ENCODE results near the gene ASB1. TPM values are rescaled to one million over a fixed set of nuclear protein-coding genes. Genes with fewer than 3 reads are reported as not detected.
A peak's percentile ranks its signal among the peaks of the same experiment; 100 is the strongest.

ASB1 gene
- total and polyA plus RNA-seq, 9 of the 15 experiments (the other 6 are each of a cell fraction or from before 2014, with no cell fraction given), result 6.3 to 37.7 (median 23.9) TPM

DNA sequence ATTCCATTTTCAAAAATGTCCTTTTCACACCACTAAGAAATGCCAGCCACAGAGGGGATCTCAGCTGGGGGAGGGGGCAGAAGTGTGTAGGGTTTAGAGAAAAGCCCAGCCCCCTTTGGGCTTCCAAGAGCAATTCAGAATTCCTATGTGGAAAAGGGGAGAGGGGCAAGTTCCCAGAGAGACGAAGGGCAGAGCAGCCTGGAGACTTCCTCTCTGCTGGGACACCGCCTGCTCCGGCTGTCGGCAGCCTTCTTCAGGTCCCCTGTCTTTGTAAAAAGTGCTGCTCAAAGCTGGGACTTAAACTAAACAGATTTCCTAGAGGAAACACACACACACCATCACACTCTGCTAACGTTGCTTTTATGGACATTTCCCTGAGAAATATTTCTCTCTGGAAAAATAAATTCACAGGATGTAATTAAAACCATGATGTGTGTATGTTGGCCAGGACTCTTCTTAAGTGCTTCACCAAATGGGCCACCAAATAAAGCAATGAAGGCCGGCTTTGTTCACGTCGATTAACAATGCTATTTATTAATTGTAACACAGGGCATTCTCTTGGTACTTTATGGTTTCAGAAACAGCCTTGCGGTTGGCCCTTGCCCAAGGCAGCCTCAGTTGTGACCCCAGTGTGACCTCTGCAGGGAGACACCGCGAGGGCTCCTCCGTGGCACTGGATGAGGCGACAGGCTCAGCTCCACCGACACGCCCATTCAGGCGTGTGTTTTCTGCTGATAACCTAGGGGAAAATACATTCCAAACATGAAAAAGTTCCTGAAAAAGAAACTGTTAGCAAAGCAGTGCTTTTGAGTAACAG is 5.6 kb upstream of the ASB1 start (continued):
- TF ChIP-seq, protein P1, sequence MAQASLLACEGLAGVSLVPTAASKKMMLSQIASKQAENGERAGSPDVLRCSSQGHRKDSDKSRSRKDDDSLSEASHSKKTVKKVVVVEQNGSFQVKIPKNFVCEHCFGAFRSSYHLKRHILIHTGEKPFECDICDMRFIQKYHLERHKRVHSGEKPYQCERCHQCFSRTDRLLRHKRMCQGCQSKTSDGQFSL (CRISPR knock-in tag; IDR thresholded peaks at IDR 0.05), result no peak
- TF ChIP-seq, protein P1 (tag; IDR thresholded peaks at IDR 0.05), result peak in 1 of 2 experiments; percentile 48; a peak in 1 of 4 replicates

DNA sequence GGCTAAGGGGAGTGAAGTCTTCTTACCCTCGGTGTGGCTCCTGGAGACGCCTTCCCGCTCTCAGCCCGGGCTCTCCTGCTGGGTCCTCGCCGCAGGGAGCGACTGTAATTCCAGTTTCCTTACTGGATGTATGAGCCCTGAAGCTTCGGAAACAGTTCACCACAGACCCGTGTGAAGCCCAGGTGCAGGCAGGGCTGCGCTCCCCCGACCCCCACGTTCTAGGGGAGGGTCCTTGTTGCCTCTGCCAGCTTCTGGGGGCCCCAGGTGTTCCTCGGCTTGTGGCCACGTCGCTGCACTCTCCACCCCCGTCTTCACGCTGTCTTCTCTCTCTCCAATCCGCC is 5.1 kb upstream of the ASB1 start:
- in situ Hi-C loops (cut with MboI), result no loop called here
- TF ChIP-seq ZFP1 (CRISPR knock-in tag; IDR thresholded peaks at IDR 0.05), result no peak
- TF ChIP-seq SNRNP70 (optimal IDR thresholded peaks at IDR 0.05; ENCODE audit: low read depth, low read length), result no peak
- TF ChIP-seq ELF2 (CRISPR knock-in tag; IDR thresholded peaks at IDR 0.05), result no peak
- TF ChIP-seq BRCA1 (IDR thresholded peaks at IDR 0.05), result no peak
- no peak for TF ChIP-seq BRCA1 (CRISPR knock-in tag; IDR thresholded peaks at IDR 0.05)
- TF ChIP-seq GABPB2 (CRISPR knock-in tag; conservative IDR thresholded peaks at IDR 0.05), result no peak
- TF ChIP-seq ZZZ3 (IDR thresholded peaks at IDR 0.05), result no peak
- no peak for TF ChIP-seq MCM5 (IDR thresholded peaks at IDR 0.05; ENCODE audit: low read depth)
- no peak for TF ChIP-seq POLR2AphosphoS5 (IDR thresholded peaks at IDR 0.05; ENCODE audit: control insufficient read depth, insufficient read depth, low read depth, low read length)
- TF ChIP-seq CBX3 (IDR thresholded peaks at IDR 0.05; ENCODE audit: borderline replicate concordance in 1 of 2, low read length in 2 of 2), result no peak
- no peak for TF ChIP-seq MCM7 (IDR thresholded peaks at IDR 0.05)
- no peak for TF ChIP-seq BRD9 (IDR thresholded peaks at IDR 0.05; ENCODE audit: low read depth, partially characterized antibody)
- TF ChIP-seq, protein P2, sequence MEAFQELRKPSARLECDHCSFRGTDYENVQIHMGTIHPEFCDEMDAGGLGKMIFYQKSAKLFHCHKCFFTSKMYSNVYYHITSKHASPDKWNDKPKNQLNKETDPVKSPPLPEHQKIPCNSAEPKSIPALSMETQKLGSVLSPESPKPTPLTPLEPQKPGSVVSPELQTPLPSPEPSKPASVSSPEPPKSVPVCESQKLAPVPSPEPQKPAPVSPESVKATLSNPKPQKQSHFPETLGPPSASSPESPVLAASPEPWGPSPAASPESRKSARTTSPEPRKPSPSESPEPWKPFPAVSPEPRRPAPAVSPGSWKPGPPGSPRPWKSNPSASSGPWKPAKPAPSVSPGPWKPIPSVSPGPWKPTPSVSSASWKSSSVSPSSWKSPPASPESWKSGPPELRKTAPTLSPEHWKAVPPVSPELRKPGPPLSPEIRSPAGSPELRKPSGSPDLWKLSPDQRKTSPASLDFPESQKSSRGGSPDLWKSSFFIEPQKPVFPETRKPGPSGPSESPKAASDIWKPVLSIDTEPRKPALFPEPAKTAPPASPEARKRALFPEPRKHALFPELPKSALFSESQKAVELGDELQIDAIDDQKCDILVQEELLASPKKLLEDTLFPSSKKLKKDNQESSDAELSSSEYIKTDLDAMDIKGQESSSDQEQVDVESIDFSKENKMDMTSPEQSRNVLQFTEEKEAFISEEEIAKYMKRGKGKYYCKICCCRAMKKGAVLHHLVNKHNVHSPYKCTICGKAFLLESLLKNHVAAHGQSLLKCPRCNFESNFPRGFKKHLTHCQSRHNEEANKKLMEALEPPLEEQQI (IDR thresholded peaks at IDR 0.05), result no peak
- TF ChIP-seq, protein P3, sequence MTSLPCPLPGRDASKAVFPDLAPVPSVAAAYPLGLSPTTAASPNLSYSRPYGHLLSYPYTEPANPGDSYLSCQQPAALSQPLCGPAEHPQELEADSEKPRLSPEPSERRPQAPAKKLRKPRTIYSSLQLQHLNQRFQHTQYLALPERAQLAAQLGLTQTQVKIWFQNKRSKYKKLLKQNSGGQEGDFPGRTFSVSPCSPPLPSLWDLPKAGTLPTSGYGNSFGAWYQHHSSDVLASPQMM (CRISPR knock-in tag; IDR thresholded peaks at IDR 0.05), result no peak
- TF ChIP-seq ZNF121 (CRISPR knock-in tag; conservative IDR thresholded peaks at IDR 0.05), result no peak
- TF ChIP-seq RBM22 (IDR thresholded peaks at IDR 0.05; ENCODE audit: low read depth, low read length, poor library complexity, severe bottlenecking), result no peak

More for the DNA sequence above, 5.1 kb upstream of the ASB1 start:
- Histone ChIP-seq H3K27me3 (ENCODE audit: control insufficient read depth in 2 of 2, insufficient read depth in 2 of 2, low read length in 2 of 2) (no peaks in the 10 kb centered on the region), H3K4me2 (ENCODE audit: insufficient read depth, low read length) (peak overlapping the region; percentile 90), H3K79me2 (ENCODE audit: control insufficient read depth, insufficient read depth, low read length) (peaks cover 23% of the 10 kb centered on the region), H3K4me3 (peak overlapping the region; percentile 36), H3K4me1 (replicated peaks in 1 of 2; ENCODE audit: control insufficient read depth in 2 of 2, insufficient read depth in 2 of 2, low read length in 2 of 2) (peaks cover 65 to 66% of the 10 kb centered on the region in 2 experiments), H3K9me3 (replicated peaks; ENCODE audit: control insufficient read depth, insufficient read depth, low read depth, low read length) (no peaks in the 10 kb centered on the region), H3K9ac (ENCODE audit: insufficient read depth in 1 of 2, low read depth in 2 of 2, low read length in 2 of 2) (peak overlapping the region; percentile 70 to 78), H4K20me1 (replicated peaks; ENCODE audit: control insufficient read depth, insufficient read depth, low read length) (no peaks in the 10 kb centered on the region), H3K9me1 (ENCODE audit: control insufficient read depth, insufficient read depth, low read length) (no peaks in the 10 kb centered on the region), H3K36me3 (ENCODE audit: control insufficient read depth, insufficient read depth, low read length) (no peaks in the 10 kb centered on the region), H2AFZ (ENCODE audit: low read depth, low read length) (peak overlapping the region; percentile 27), H3K27ac (ENCODE audit: extremely low read depth, low read depth, low read length) (peak overlapping the region; percentile 87)
- ATAC-seq, result peak; percentile 37; the same call in 2 of the 3 replicates
- under 1% methylated on average over 17 of the region's 18 CpGs for WGBS (ENCODE audit: insufficient coverage, low coverage, missing lambda C conversion rate)
- TSS peak; percentile 55 for BruUV-seq (replicated peaks)
- intact Hi-C loops (cut with micrococcal nuclease), result loop anchor here (2.0 kb wide), 1 partner anchor 51 kb away; no protein-coding TSS in a partner anchor
- ChIA-PET POLR2A (interaction anchor here (0.6 to 1.6 kb wide), 5 partner anchors 9 to 187 kb away, joined by 3 to 4 read pairs (median 3); no protein-coding TSS in a partner anchor), CTCF (ENCODE audit: low intra/inter-chr PET ratio) (no interaction called here)
- no peak for FAIRE-seq
- no peak for DNase-seq (ENCODE audit: extremely low read depth in 1 of 4, low spot score in 3 of 4)
